ENCODE measurements around the gene CPNE8.

CPNE8 gene

GRCh38 chr12:38713294-38713693, 192.1 kb downstream of the CPNE8 start:
- no peak for DNase-seq

- no peak for DNase-seq
Measured at GRCh38 chr12:38711054-38711453, 194.3 kb downstream of the CPNE8 start.

- no peak for DNase-seq
Measured at GRCh38 chr12:38708466-38708865, 196.9 kb downstream of the CPNE8 start.

- no peak for DNase-seq
Measured at GRCh38 chr12:38707648-38708047, 197.7 kb downstream of the CPNE8 start.

- DNase-seq, result no peak
Measured at GRCh38 chr12:38697289-38697688, 208.1 kb downstream of the CPNE8 start.

- DNase-seq, result no peak
Measured at GRCh38 chr12:38695057-38695456, 210.3 kb downstream of the CPNE8 start.

GRCh38 chr12:38691164-38691563, 214.2 kb downstream of the CPNE8 start:
- DNase-seq, result no peak

GRCh38 chr12:38690646-38691045, 214.7 kb downstream of the CPNE8 start:
- no peak for DNase-seq

- no peak for DNase-seq
Measured at GRCh38 chr12:38689704-38690103, 215.7 kb downstream of the CPNE8 start.

GRCh38 chr12:38689195-38689594, 216.2 kb downstream of the CPNE8 start:
- DNase-seq, result no peak

- DNase-seq, result no peak
Measured at GRCh38 chr12:38682521-38682920, 222.9 kb downstream of the CPNE8 start.

- DNase-seq, result no peak
Measured at GRCh38 chr12:38669530-38669929, 235.9 kb downstream of the CPNE8 start.

GRCh38 chr12:38669081-38669480, 236.3 kb downstream of the CPNE8 start:
- no peak for DNase-seq

GRCh38 chr12:38666425-38666824, 239.0 kb downstream of the CPNE8 start:
- DNase-seq, result no peak

- DNase-seq, result no peak
Measured at GRCh38 chr12:38664661-38665269, 240.6 kb downstream of the CPNE8 start.

- DNase-seq, result no peak
Measured at GRCh38 chr12:38662829-38663228, 242.6 kb downstream of the CPNE8 start.

GRCh38 chr12:38653650-38654049, 251.7 kb downstream of the CPNE8 start:
- no peak for DNase-seq

GRCh38 chr12:38648813-38649212, 256.6 kb downstream of the CPNE8 start:
- no peak for DNase-seq

GRCh38 chr12:38646146-38646545, 259.2 kb downstream of the CPNE8 start:
- no peak for DNase-seq

GRCh38 chr12:38639625-38640024, 265.8 kb downstream of the CPNE8 start:
- no peak for DNase-seq

- DNase-seq, result no peak
Measured at GRCh38 chr12:38638401-38638800, 267.0 kb downstream of the CPNE8 start.

- no peak for DNase-seq
Measured at GRCh38 chr12:38633511-38633910, 271.9 kb downstream of the CPNE8 start.

- DNase-seq, result no peak
Measured at GRCh38 chr12:38629064-38629463, 276.3 kb downstream of the CPNE8 start.

GRCh38 chr12:38628288-38628687, 277.1 kb downstream of the CPNE8 start:
- no peak for DNase-seq

- DNase-seq, result no peak
Measured at GRCh38 chr12:38625306-38625705, 280.1 kb downstream of the CPNE8 start.

- DNase-seq, result no peak
Measured at GRCh38 chr12:38614171-38614570, 291.2 kb downstream of the CPNE8 start.

Data from activated gamma-delta T cell treated with Interleukin-2 at 50 U/mL for 16 hours (primary cell).